Right forelimb (tissue), 1 donor: ENCODE measurements around the gene PTPA.
"Not testable (repeated sequence)": the region's sequence is repeated elsewhere in the genome, so short reads cannot be mapped to it uniquely, and the experiment has no call there.

Experiments
- DNase-seq: peaks from one replicate; pipeline ENCODE4 v3.0.0-alpha.2; 2018

PTPA gene

DNA sequence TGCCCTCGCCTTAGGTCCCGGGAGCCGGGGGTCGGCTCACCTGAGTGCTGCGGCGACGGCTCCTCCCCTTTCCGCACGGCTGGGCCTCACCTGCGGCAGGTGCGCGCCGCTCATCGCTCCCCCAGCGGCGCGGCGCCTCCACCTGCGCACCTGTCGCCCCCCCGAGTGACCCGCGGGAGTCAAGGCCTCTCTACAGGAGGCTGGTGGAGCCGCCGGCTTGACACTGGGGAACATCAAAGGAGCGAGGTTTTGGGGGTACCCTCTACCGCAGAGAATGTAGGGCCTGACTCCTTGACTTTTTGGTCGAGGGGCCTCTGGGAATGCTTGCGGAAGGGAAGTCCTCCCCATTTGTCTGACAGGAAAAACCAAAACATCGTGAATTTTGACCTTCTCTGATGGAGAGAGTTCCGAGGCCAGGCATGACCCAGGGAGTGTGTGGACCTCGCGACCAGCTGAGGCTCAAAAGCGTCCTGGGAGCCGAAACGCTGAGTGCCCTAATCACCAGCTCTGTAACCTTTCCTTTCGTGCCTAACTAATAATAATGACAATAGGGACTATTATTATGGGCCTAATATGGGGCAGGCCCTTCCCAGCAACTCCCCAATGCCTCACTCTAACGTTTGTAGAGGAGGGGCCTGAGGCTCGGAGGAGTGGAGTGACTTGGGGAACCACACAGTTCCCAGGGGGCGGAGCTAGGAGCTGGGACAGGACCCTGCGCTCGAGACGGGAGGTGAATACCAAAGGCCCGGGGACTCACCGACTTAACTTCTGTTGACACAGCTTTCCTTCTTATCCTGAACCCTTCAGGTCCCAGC, 67.6 kb downstream of the PTPA start:
- no peak for DNase-seq

DNA sequence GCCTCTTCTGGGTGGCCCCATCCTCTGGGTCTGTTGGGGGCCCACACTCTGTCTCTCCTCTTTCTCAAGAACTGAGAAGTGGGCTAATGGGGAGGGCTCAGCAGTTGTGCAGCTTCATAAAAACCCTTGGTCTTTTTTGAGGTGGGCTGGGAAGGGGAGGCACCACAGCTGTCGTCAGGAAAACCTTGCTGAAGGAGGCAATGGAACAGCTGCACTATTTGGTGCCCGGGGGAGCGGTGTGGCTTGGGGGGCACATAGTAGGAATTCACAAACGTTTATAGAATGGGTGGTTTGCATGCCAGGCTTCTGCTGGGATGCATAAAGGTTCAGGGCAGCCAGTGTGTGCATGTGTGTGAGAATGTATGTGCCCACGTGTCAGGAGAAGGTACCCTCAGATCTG, 70.0 kb downstream of the PTPA start:
- DNase-seq: no peak

DNA sequence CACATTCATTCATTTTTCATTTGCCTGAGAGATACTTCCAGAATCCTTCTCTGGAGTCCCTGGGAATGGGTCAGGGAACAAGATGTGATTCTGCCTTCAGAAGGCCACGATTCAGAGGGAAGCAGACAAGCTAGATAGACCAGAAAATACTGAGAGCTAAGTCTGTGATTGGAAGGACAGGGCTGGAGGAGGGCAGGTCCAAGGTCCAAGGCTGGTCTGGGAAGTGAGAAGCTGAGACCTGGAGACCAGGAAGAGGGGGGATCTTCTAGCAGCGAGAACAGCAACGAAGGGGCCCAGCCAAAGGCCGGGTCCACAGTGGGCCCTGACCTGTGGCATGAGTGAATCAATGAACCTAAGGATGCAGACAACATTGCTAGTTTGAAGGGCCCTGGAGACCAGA, 70.9 kb downstream of the PTPA start:
- DNase-seq: no peak

DNA sequence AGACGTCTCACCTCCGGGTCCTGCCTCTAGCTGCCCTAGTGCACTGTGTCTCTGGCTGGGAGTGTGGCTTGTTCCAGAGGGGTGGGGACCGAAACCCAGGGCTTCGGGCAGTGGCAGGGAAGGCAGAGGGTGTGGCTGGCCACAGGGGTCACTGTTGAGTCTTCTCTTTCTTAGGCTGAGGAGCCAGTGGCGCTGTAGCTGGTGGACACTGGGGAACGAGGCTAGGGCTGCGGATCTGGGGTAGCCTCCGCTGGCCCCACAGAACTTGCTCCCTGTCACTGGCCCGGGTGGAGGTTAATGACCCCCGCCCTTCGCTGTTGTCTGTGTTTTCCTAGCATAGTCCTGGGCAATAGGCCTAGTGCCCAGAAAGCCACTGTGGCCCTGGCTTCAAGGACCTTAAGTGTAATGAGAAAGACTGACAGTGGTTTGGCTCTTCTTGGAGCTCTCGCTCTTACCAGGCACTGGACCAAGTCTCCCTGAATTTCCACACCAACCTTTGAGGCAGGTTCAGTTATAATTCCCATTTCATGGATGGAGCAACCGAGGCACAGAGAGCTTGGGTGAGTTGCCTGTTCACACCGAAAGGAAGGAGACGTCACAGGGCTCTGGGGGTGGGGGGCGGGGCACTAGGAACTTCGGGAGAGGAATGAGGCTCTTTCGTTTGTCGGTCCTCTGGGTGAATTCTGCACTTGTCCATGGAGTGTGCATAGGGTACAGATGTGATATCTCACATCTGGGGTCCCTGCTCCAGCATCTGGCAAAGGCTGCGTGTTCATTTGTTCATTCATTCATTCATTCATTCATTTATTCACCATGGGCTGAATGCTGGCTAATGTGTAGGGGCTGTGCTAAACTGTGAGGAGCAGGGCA, 71.6 kb downstream of the PTPA start:
- DNase-seq: no peak

DNA sequence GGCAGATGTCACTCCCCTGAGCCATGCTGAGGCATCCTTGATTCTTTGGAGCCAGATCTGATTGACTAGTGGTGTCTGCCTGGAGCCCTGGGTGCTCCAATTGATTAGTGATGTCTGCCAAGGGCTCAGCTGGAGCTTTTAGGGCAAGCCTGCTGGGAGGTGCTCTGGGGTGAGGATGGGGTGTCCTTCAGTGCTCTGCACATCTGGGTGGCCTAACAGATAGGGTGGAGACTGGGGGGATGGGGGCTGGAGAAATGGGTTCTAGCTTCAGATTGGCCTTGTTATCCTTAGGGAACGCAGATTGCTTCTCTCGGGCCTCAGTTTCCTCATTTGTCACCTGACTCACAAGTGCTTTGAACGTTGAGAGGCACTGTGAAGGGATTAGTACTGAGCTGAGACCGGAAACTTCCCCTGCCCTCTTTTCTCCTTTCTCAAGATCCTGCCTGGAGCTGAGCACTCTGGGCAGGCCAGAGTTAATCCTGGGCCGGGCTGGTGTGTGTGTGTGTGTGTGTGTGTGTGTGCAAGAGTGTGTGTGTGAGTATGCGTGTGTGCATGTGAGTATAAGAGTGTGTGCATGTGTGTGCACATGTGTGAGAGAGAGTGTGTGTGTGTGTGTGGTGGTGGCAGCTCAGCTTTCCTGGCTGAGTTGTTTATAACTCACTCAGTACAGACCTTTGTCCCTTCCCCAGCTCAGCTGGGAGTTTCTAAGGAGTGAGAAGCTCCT, 72.4 kb downstream of the PTPA start:
- no peak for DNase-seq

DNA sequence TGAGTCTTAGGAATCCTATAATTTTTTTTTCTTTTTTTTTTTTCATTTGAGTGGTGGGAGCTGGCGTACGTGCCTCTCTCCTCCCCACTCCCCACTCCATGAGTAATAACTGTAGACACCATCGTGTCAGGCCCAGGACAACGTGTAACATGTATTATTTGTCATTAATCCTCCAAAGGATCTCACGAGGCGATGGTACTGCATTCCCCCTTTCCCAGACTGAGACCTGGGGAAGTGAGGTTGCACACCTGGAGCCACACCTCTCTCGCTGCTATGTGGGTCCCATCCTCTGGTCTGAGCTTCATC, 73.0 kb downstream of the PTPA start:
- DNase-seq: no peak

DNA sequence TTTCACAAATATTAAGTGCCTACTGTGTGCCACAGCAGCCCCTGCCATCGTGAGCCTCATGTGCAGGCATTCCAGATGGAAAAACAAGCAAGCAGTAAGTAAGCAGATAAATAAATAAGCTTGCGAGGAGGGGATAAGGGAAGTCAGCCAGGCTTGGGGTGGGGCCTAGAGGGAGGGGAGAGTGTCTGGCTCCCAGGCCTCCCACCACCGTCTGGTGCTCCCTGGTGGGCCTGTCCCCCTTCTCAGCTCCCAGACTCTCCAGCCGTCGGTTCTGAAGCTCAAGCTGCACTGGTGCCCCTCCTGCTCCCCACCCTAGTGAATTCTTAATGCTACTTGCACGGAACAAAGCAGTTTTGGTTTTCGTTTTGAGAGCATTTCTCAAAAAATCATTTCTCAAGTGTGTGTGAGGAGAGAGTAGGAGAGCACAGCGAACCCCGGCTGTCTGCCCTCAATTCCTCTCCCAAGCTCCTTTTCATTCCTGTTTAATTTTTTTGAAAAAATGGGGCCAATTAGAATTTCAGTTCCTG, 73.4 kb downstream of the PTPA start:
- DNase-seq: no peak

DNA sequence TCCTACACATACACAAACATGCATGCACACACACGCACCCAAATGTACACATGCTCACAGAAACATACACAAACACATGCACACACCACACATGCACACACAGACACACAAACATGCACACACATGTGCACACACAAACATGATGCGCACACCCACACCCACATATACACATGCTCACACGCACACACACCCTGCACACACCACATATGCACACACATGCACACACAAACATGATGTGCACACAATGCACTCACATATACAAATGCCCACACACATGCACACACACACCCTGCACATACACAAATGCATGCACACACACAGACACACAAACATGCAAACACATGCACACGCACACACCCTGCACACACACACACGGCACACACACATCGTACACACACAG, 74.2 kb downstream of the PTPA start:
- DNase-seq: no peak

DNA sequence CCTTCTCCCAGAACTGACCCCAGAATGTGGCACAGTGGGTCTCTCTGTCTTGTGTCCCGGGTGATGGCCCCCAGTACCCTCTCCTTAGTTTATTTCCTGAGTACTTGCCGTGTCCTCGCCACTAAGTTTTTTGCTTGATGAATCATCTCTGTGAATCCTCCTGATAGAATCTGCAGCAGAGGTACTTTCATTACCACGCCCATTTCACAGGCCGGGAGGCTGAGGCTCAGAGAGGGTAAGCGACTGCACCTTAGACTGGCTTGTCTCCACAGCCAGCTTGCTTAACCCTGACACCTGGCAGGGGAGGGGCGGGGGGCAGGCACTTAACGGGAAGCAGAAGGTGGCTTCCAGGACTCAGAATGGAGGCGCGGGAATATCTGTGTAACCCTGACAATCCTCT, 74.8 kb downstream of the PTPA start:
- DNase-seq: no peak

DNA sequence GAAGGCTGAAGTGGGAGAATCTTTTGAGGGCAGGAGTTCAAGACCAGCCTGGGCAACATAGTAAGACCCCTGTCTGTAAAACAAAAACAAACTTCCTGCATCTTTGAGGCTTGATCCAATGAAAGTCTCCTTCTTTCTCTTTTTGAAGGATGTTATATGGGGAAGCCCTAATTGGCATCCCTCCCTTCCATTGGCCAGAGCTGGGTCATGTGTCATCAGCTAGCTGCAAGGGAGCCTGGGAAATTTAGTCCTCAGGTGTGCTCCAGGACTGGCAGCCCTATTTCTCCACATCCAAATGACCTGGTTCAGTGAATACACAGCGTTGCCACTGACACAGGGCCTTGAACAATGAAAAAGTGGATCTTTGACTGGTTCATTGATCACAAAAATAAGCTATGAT, 75.8 kb downstream of the PTPA start:
- DNase-seq: no peak

DNA sequence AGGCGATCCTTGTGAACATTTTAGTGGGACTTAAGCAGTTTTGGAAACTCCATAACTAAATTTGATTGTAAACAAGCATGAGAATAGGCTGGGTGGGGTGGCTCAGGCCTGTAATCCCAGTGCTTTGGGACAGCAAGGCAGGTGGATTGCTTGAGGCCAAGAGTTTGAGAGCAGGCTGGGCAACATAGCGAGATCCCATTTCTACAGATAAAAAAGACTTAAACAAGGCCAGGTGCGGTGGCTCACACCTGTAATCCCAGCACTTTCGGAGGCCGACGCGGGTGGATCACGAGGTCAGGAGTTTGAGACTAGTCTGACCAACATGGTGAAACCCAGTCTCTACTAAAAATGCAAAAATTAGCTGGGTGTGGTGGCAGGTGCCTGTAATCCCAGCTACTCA, 78.8 kb downstream of the PTPA start:
- DNase-seq: not testable (repeated sequence)

DNA sequence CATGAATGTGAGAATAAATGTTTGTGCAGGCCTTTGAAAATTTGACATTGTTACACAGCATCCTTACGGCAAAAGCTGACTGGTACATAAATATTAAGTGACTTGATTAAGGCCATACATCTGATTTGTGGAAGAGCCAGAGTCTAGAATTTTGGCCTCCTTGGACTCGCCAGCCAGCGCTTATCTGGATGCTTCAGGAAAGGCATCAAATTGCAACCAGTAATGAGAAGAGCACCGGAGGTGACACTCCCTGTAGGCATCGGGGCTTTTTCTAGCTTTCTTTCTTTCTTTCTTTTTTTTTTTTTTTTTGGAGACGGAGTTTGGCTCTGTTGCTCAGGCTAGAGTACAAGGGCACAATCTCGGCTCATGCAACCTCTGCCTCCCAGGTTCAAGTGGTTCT, 80.0 kb downstream of the PTPA start:
- DNase-seq: no peak

DNA sequence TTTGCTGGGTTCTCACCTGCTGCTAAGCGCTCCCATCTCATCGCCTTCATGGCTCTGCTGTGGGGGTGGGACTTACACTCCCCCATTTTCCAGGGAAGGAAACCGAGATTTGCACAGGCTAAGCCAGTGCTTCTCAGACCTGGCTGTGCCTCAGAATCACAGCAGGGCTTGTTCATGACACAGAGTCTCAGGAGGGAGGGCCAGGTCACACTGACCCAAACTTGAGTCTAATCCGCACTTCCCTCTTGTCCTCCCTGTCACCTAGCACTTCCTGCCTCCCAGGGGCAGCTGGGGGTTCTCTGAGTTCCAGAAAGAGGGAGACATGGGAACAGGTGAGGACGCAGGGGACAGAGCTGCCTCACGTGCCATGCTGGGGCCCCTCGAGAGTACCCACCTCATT, 82.4 kb downstream of the PTPA start:
- no peak for DNase-seq

DNA sequence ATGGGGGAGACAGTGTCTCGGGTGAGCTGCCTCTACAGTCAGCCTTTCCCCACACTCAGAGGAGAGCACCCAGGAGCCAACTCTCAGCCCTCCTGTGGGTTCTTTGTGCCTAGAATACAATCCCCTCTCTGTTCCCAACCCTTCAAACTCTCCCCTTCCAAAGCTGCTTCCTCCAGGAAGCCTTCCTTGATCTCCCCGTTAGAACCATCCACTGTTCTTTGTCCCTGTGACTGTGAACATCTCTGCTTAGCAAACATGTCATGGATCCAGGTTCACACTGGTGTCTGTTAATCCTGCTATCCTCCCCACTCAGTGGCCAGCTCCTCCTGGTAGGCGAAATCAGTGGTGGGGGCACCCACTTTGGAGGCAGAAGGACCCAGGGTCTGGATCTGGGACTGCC, 83.0 kb downstream of the PTPA start:
- DNase-seq: no peak

DNA sequence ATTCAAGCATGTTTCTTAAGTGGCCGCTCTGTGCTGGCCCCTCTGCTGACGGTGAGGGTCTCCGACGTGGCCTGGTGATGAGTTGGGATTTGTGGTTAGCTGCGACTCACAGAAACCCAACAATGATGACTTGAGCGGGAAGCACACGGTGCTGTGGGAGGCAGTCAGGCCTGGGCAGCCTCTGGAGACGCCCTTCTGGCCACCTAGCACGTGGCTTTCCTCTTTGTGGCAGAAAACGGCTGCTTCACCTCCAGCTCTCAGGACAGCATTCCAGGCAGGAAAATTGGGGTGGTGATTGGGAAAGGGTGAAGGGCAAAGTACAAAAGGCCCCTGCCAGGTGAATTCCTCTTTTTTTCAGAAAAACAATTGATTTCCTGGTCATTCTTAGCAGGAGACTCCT, 84.4 kb downstream of the PTPA start:
- DNase-seq: no peak

DNA sequence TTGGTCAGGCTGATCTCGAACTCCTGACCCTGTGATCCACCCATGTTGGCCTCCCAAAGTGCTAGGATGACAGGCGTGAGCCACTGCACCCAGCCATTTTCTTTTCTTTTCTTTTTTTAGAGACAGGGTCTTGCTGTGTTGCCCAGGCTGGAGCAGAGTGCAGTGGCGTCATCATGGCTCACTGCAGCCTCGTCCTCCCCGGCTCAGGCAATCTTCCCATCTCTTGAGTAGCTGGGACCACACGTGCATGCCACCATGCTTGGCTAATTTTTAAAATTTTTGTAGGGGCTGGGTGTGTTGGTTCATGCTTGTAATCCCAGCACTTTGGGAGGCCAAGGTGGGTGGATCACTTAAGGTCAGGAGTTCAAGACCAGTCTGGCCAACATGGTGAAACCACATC, 85.8 kb downstream of the PTPA start:
- not testable (repeated sequence) for DNase-seq

DNA sequence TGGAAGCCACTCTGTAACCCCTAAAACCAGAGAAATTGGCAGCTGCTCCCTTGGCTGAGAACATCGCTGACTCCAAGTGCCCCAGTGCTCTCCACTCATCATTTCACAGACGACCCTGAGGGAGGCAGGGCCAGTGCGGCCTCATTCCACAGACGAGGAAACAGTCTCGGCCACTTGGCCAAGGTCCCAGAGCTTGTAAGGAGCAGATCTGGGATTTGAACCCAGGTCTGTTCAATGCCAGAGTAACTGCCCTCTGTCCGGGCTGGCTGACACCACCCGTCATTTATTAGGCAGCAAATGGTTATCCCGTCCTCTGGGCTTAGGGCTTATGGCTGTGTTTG, 86.7 kb downstream of the PTPA start:
- no peak for DNase-seq
